Measurements from ENCODE around the gene DNAJC30. TPM values are rescaled to one million over a fixed set of nuclear protein-coding genes. Genes with fewer than 3 reads are reported as not detected.

The DNAJC30 gene
- total RNA-seq, 4 donors from 2014 or later: 4.4 to 4.9 (median 4.8) TPM

DNA sequence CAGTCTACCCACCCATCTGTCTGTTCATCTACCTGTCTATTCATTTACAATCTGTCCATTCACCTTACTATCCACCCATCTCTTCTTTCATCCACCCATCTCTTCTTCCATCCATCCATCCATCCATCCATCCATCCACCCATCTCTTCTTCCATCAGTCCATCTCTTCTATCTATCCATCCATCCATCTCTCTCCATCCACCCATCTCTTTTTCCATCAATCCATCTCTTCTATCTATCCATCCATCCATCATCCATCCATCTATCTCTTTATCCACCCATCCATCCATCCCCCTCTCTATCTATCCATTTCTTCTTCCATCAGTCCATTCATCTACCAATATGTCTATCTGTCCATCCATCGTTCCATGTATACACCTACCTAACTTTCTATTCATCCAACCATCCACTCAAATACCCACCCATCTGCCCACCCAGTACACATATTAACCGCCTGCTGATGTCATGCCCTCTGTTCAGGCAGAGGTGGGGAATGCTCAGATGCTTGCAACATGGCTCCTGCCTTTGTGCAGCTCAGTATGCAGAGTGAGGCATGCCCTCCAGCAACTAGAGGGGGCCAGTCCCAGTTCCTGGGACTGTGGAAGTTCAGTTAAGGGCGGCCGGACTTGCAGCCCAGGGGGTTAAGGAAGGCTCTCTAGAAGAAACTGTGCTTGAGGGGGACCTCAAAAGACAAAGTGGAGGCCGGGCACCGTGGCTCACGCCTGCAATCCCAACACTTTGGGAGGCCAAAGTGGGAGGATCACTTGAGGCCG lies 47.6 kb downstream of the DNAJC30 start:
- TF ChIP-seq POLR2A (IDR thresholded peaks at IDR 0.05): no peak
- TF ChIP-seq, protein P1, sequence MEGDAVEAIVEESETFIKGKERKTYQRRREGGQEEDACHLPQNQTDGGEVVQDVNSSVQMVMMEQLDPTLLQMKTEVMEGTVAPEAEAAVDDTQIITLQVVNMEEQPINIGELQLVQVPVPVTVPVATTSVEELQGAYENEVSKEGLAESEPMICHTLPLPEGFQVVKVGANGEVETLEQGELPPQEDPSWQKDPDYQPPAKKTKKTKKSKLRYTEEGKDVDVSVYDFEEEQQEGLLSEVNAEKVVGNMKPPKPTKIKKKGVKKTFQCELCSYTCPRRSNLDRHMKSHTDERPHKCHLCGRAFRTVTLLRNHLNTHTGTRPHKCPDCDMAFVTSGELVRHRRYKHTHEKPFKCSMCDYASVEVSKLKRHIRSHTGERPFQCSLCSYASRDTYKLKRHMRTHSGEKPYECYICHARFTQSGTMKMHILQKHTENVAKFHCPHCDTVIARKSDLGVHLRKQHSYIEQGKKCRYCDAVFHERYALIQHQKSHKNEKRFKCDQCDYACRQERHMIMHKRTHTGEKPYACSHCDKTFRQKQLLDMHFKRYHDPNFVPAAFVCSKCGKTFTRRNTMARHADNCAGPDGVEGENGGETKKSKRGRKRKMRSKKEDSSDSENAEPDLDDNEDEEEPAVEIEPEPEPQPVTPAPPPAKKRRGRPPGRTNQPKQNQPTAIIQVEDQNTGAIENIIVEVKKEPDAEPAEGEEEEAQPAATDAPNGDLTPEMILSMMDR (IDR thresholded peaks at IDR 0.05): no peak
- no peak for TF ChIP-seq POLR2AphosphoS5 (IDR thresholded peaks at IDR 0.05)
- no peak for TF ChIP-seq EP300 (IDR thresholded peaks at IDR 0.05)
- Histone ChIP-seq H3K9me3 (no peaks in the 10 kb centered on the region), H3K4me3 (no peak overlapping the region), H3K27ac (no peak overlapping the region), H3K36me3 (no peaks in the 10 kb centered on the region), H3K27me3 (peaks cover 11% of the 10 kb centered on the region), H3K4me1 (peaks cover 4% of the 10 kb centered on the region)
- 85% methylated on average over 6 of the region's 8 CpGs for WGBS
- no peak for DNase-seq (ENCODE audit: low spot score in 2 of 2)

DNA sequence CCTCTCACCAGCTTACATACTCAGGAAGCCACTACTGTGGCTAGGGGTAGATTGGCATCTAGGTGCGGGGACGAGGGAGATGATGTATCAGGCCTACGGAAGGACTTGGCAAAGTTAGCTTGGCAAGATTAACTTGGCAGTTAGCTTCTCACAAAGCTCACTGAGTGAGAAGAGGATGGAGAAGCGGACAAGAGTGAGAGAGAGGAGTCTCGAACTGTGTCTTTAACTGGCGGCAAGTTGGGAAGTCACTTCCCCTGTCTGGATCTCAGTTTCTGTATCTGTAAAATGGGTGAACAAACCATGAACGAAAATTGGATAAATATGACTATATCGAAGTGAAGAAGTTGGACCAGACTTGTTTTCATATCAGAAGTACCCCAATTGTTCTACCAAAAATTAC lies 49.4 kb downstream of the DNAJC30 start:
- H3K27me3 ChIP-seq: peaks cover 11% of the 10 kb centered on the region
- 80% methylated on average over 8 of the region's 8 CpGs for WGBS
- H3K36me3 ChIP-seq: no peaks in the 10 kb centered on the region
- H3K4me3 ChIP-seq: no peak overlapping the region
- DNase-seq (ENCODE audit: low spot score in 2 of 2): no peak
- TF ChIP-seq, protein P1 (IDR thresholded peaks at IDR 0.05): no peak
- TF ChIP-seq EP300 (IDR thresholded peaks at IDR 0.05) (no peak), POLR2A (IDR thresholded peaks at IDR 0.05) (no peak), POLR2AphosphoS5 (IDR thresholded peaks at IDR 0.05) (no peak)
- H3K4me1 ChIP-seq: peaks cover 4% of the 10 kb centered on the region
- no peaks in the 10 kb centered on the region for H3K9me3 ChIP-seq
- no peak overlapping the region for H3K27ac ChIP-seq

DNA sequence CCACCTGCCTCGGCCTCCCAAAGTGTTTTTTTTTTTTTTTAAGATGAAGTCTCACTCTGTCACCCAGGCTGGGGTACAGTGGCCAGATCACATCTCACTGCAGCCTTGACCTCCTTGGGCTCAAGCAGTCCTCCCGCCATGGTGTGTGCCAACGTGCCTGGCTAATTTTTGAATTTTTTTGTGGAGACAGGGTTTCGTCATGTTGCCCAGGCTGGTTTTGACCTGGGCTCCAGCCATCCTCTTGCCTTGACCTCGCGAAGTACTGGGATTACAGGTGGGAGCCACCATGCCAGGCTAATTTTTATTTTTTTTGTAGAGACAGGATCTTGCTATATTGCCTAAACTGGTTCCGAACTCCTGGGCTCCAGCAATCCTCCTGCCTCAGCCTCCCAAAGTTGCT lies 49.9 kb downstream of the DNAJC30 start:
- Histone ChIP-seq H3K4me1 (peaks cover 4% of the 10 kb centered on the region), H3K9me3 (no peaks in the 10 kb centered on the region), H3K27ac (no peak overlapping the region), H3K36me3 (no peaks in the 10 kb centered on the region), H3K4me3 (no peak overlapping the region), H3K27me3 (peaks cover 16% of the 10 kb centered on the region)
- TF ChIP-seq, protein P1 (IDR thresholded peaks at IDR 0.05): no peak
- TF ChIP-seq EP300 (IDR thresholded peaks at IDR 0.05) (no peak), POLR2A (IDR thresholded peaks at IDR 0.05) (no peak), POLR2AphosphoS5 (IDR thresholded peaks at IDR 0.05) (no peak)
- WGBS: 91% methylated on average over 7 of the region's 7 CpGs
- no peak for DNase-seq (ENCODE audit: low spot score in 2 of 2)

DNA sequence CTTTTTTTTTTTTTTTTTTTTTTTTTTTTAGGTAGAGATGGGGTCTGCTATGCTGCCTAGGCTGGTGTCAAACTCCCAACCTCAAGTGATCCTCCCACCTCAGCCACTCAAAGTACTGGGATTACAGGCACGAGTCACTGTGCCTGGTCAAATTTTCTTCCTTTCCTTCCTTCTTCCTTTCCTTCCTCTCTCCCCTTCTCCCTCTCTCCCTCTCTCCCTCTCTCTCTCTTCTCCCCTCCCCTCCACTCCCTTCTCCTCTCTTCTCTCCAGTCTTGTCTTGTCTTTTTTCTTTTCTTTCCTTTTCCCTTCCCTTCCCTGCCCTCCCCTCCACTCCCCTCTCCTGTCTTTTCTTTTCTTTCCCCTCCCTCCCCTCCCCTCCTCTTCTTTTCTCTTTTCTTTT lies 51.7 kb downstream of the DNAJC30 start:
- TF ChIP-seq POLR2A (IDR thresholded peaks at IDR 0.05) (no peak), POLR2AphosphoS5 (IDR thresholded peaks at IDR 0.05) (no peak), EP300 (IDR thresholded peaks at IDR 0.05) (no peak)
- TF ChIP-seq, protein P1 (IDR thresholded peaks at IDR 0.05): no peak
- peaks cover 27% of the 10 kb centered on the region for H3K27me3 ChIP-seq
- no peak for DNase-seq (ENCODE audit: low spot score in 2 of 2)

More for the DNA sequence above, 51.7 kb downstream of the DNAJC30 start:
- WGBS: 25% methylated on average over 1 of the region's 1 CpG
- Histone ChIP-seq H3K9me3 (no peaks in the 10 kb centered on the region), H3K4me1 (peaks cover 11% of the 10 kb centered on the region), H3K27ac (no peak overlapping the region), H3K36me3 (no peaks in the 10 kb centered on the region), H3K4me3 (no peak overlapping the region)

Other genes with a start within 250 kb of the DNAJC30 start
- gene FZD9, start 249.7 kb downstream of the DNAJC30 start, total RNA-seq: 1 to 10 TPM in 2 of 4 donors, under 1 TPM in 2; 0.47 to 2.1 (median 1.3) TPM
- 10 to 100 TPM; 27.9 to 36.7 (median 29.6) TPM for gene BAZ1B, start 161.2 kb downstream of the DNAJC30 start, total RNA-seq
- 10 to 100 TPM; 33.4 to 55.4 (median 46.1) TPM for gene BCL7B, start 125.8 kb downstream of the DNAJC30 start, total RNA-seq
- 10 to 100 TPM; 23.3 to 43.3 (median 40.8) TPM for gene TBL2, start 104.9 kb downstream of the DNAJC30 start, total RNA-seq
- gene MLXIPL, start 58.9 kb downstream of the DNAJC30 start, total RNA-seq: 1 to 10 TPM; 1.9 to 9.3 (median 2.7) TPM
- 1 to 10 TPM; 1.9 to 3.5 (median 2.1) TPM for gene VPS37D, start 15.6 kb downstream of the DNAJC30 start, total RNA-seq
- 10 to 100 TPM; 48.1 to 65.8 (median 53.8) TPM for gene BUD23, start 144 bp upstream of the DNAJC30 start, total RNA-seq
- gene STX1A, start 36.2 kb upstream of the DNAJC30 start, total RNA-seq: 1 to 10 TPM; 3.3 to 6.0 (median 4.3) TPM
- 10 to 100 TPM; 15.2 to 39.4 (median 23.7) TPM for gene ABHD11, start 55.3 kb upstream of the DNAJC30 start, total RNA-seq
- gene CLDN3, start 86.8 kb upstream of the DNAJC30 start, total RNA-seq: 10 to 100 TPM in 2 of 4 donors, 1 to 10 TPM in 2; 4.6 to 19.4 (median 12.0) TPM
- gene CLDN4, start 147.5 kb upstream of the DNAJC30 start, total RNA-seq: 100 to 1,000 TPM in 3 of 4 donors, 10 to 100 TPM in 1; 82.6 to 389 (median 254) TPM
- 1 to 10 TPM in 3 of 4 donors, not detected in 1; 2.0 to 6.8 (median 2.9) TPM for gene METTL27, start 159.1 kb upstream of the DNAJC30 start, total RNA-seq
- not detected for gene TMEM270, start 177.7 kb upstream of the DNAJC30 start, total RNA-seq

Measured in suprapubic skin (tissue), 4 donors.